K562 (cell line): ENCODE results near the gene MEX3A. TPM values are rescaled to one million over a fixed set of nuclear protein-coding genes. Genes with fewer than 3 reads are reported as not detected.

ENCODE experiments used
- BDP1 ChIP-seq: IDR thresholded peaks from 3 replicates; pipeline ENCODE4 v1.6.1; 2011; ENCODE audit not compliant: insufficient read length, insufficient read depth
- ESRRA ChIP-seq: fragments of 450-650 bp; IDR thresholded peaks from 2 replicates; pipeline ENCODE4 v1.6.1; 2014; ENCODE audit warnings: low read depth, mild to moderate bottlenecking, moderate library complexity, borderline replicate concordance
- HINFP ChIP-seq: fragments of 450-650 bp; conservative IDR thresholded peaks from 2 replicates; pipeline ENCODE4 v1.6.1; 2016; ENCODE audit warnings: missing genetic modification characterization, low read depth, mild to moderate bottlenecking, control low read depth, missing compliant biosample characterization
- KDM1A ChIP-seq, 2 experiments: fragments of 450-650 bp; IDR thresholded peaks; 2 replicates each; pipeline ENCODE4 v1.6.1; 2016; ENCODE audit warnings: mild to moderate bottlenecking in 2 of 2
- NFE2 ChIP-seq: IDR thresholded peaks from 2 replicates; pipeline ENCODE4 v1.6.1; 2014; ENCODE audit warnings: antibody characterized with exemption, low read depth
- NFRKB ChIP-seq: fragments of 450-650 bp; IDR thresholded peaks from 2 replicates; pipeline ENCODE4 v1.6.1; 2016; ENCODE audit warnings: low read depth
- NFXL1 ChIP-seq: fragments of 450-650 bp; formaldehyde crosslinking; IDR thresholded peaks from 2 replicates; pipeline ENCODE4 v1.4.0; 2021; ENCODE audit warnings: mild to moderate bottlenecking
- NR2C2 ChIP-seq, 2 experiments: fragments of 200-800 bp in 1 of 2; sonication (Bioruptor generic) in 1 of 2; sonication (generic) in 1 of 2; formaldehyde crosslinking in 1 of 2; IDR thresholded peaks; 2 replicates each; pipeline versions ENCODE4 v1.6.1 to v1.8.0; 2016 to 2022; ENCODE audit warnings: mild to moderate bottlenecking in 1 of 2, missing compliant biosample characterization in 1 of 2, missing genetic modification characterization in 1 of 2, missing genetic modification reagents in 1 of 2
- SOX6 ChIP-seq: fragments of 450-650 bp; IDR thresholded peaks from 2 replicates; pipeline ENCODE4 v1.6.1; 2014; ENCODE audit warnings: mild to moderate bottlenecking
- TBP ChIP-seq: optimal IDR thresholded peaks from 2 replicates; pipeline ENCODE3; 2011; ENCODE audit warnings: low read depth, low read length, improper control_type of control experiment
- ZBTB17 ChIP-seq: fragments of 450-650 bp; formaldehyde crosslinking; IDR thresholded peaks from 2 replicates; pipeline ENCODE4 v1.4.0; 2020; ENCODE audit warnings: mild to moderate bottlenecking
- ZHX1 ChIP-seq: fragments of 150-350 bp; conservative IDR thresholded peaks from 2 replicates; pipeline ENCODE4 v1.6.1; 2014; ENCODE audit warnings: low read length
- ZNF76 ChIP-seq: fragments of 250-450 bp; sonication (Bioruptor Pico); IDR thresholded peaks from 2 replicates; pipeline ENCODE4 v1.4.0; 2020; ENCODE audit warnings: mild to moderate bottlenecking, moderate library complexity, borderline replicate concordance
- ZNF79 ChIP-seq: fragments of 250-450 bp; sonication (Bioruptor Pico); IDR thresholded peaks from 2 replicates; pipeline ENCODE4 v1.4.0; 2020; ENCODE audit warnings: low read depth, mild to moderate bottlenecking, moderate library complexity
- ZNF830 ChIP-seq: fragments of 250-450 bp; sonication (Bioruptor Pico); IDR thresholded peaks from 2 replicates; pipeline ENCODE4 v1.5.0; 2021; ENCODE audit warnings: mild to moderate bottlenecking
- polyA plus RNA-seq, 8 experiments: library from polyadenylated mRNA; depleted of rRNA in 4 of 8; stranded (reverse) in 5 of 8; unstranded in 3 of 8; fragments of >200 nt; fragmentation: Nextera tagmentation in 2 of 8; fragmentation: Illumina TruSeq in 1 of 8; extraction: Ambion mirVana in 2 of 8; extraction: Trizol in 1 of 8; gene quantifications; 2 replicates each; pipeline versions ENCODE4 v1.2.1 to v1.2.3, GENCODE V29; 2011 to 2014; ENCODE audit warnings: inconsistent platforms in 1 of 8, missing spikeins in 1 of 8
- total RNA-seq, 7 experiments: library from RNA; depleted of rRNA in 6 of 7; stranded (reverse); fragments of >200 nt in 6 of 7; fragmentation: Illumina TruSeq in 2 of 7; extraction: Trizol in 2 of 7; gene quantifications; 2 replicates each; pipeline versions ENCODE4 v1.2.1 to v1.2.3, GENCODE V29; 2011 to 2021; ENCODE audit warnings: low replicate concordance in 1 of 7
- TF ChIP-seq, protein P1 (sequence below): fragments of 450-650 bp; IDR thresholded peaks from 2 replicates; pipeline ENCODE4 v1.6.1; 2018; ENCODE audit warnings: mild to moderate bottlenecking, low read depth; ENCODE audit not compliant: partially characterized antibody
- TF ChIP-seq, protein P2 (sequence below): fragments of 250-450 bp; sonication (Bioruptor Pico); IDR thresholded peaks from 2 replicates; pipeline ENCODE4 v1.5.1; 2021; ENCODE audit warnings: mild to moderate bottlenecking

Gene MEX3A
- total and polyA plus RNA-seq, 9 of the 15 experiments (the other 6 are each of a cell fraction or from before 2014, with no cell fraction given), result 0.36 to 13.7 (median 5.2) TPM

DNA sequence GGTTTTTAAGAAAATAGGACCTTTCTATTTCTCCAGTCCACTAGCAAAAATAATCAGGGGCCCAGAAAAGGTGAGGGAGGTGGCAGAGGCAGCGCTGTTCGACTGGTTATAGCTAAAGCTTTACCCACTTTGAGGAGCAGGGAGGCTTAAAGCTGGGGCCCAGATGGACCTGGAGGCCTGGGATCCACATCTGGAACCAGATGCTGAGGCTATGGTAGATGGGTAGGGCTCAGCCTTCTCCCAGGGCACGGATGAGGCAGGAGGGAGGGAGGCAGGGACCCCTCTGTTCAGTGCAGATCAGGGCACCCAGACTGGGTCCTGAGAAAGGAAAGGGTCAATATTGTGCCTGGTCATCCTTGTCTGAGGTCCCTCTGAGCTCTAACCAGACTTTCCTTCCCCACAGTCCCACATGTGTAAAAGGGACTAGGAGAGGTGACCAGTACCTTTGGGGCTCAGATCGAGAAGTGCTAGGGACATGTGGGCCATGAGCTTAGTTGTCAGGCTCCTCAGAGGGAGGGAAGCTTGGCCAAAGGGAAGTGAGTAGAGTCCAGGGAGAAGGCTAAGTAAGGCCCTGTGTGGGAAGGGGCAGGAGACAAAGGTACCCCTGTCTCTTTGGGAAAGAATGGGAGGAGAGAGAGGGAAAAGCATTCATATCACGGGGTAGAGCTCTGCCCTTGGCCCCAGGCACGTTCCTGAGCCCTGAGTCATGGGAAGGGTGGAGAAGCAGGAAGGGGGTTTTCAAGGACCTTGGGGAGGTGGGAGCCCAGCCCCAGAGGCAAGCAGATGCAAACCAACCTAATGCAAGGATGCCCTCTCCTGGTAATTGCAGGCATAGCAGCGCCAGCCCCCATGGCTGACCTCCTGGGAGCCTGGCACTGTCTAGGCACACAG lies 47.7 kb upstream of the MEX3A start (continued):
- TF ChIP-seq ZHX1, result peak; percentile 55; the same call in 1 of the 2 replicates
- peak; percentile 21 for TF ChIP-seq NFE2
- TF ChIP-seq ZNF76 (CRISPR knock-in tag), result no peak
- no peak for TF ChIP-seq ZBTB17 (CRISPR knock-in tag)
- TF ChIP-seq NFRKB, result no peak
- TF ChIP-seq SOX6, result no peak
- no peak for TF ChIP-seq NFXL1
- TF ChIP-seq, protein P1, sequence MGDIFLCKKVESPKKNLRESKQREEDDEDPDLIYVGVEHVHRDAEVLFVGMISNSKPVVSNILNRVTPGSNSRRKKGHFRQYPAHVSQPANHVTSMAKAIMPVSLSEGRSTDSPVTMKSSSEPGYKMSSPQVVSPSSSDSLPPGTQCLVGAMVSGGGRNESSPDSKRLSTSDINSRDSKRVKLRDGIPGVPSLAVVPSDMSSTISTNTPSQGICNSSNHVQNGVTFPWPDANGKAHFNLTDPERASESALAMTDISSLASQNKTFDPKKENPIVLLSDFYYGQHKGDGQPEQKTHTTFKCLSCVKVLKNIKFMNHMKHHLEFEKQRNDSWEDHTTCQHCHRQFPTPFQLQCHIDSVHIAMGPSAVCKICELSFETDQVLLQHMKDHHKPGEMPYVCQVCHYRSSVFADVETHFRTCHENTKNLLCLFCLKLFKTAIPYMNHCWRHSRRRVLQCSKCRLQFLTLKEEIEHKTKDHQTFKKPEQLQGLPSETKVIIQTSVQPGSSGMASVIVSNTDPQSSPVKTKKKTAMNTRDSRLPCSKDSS, result no peak
- TF ChIP-seq ZNF79 (CRISPR knock-in tag), result no peak
- TF ChIP-seq ZNF830 (CRISPR knock-in tag), result no peak
- TF ChIP-seq HINFP (tag), result no peak
- peak; percentile 36; the same call in 1 of the 2 replicates for TF ChIP-seq ESRRA
- TF ChIP-seq BDP1, result no peak
- TF ChIP-seq, protein P2, sequence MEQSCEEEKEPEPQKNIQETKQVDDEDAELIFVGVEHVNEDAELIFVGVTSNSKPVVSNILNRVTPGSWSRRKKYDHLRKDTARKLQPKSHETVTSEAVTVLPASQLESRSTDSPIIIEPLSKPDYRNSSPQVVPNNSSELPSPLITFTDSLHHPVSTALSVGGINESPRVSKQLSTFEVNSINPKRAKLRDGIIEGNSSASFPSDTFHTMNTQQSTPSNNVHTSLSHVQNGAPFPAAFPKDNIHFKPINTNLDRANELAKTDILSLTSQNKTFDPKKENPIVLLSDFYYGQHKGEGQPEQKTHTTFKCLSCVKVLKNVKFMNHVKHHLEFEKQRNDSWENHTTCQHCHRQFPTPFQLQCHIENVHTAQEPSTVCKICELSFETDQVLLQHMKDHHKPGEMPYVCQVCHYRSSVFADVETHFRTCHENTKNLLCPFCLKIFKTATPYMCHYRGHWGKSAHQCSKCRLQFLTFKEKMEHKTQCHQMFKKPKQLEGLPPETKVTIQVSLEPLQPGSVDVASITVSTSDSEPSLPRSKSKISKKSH (CRISPR knock-in tag), result no peak
- TF ChIP-seq NR2C2 (CRISPR knock-in tag; IDR thresholded peaks at IDR 0.05), result no peak
- no peak for TF ChIP-seq NR2C2 (tag; IDR thresholded peaks at IDR 0.05)
- no peak for TF ChIP-seq TBP
- TF ChIP-seq KDM1A (IDR thresholded peaks at IDR 0.05), result no peak
